Measurements from ENCODE around the gene SORBS1.
A peak's percentile ranks its signal among the peaks of the same experiment; 100 is the strongest.

SORBS1 gene

GRCh38 chr10:95560278-95561176 is 644 bp downstream of the SORBS1 start:
- peak; percentile 19 for ATAC-seq
- no peak for TF ChIP-seq TSHZ2 (CRISPR knock-in tag; IDR thresholded peaks at IDR 0.05)

DNA sequence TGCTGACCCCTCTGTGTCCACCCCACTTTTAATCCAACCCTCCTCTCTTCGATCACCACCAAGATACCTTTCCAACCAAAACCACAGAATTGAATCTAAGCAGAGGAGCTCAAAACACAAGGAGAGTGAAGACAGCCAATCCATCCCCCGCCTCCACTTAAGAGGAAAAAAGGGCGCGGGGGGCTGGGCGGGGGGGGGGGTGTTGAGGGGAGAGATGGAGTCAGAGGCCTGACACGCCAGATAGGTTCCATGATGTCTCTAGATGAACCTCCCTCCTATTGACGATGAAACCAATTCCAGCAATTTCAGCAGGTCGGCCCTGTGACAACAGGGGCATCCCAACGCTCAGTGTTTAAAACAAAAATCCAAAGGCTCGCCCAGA is 1.3 kb downstream of the SORBS1 start:
- ATAC-seq = no peak
- TF ChIP-seq ZNF8 (CRISPR knock-in tag; IDR thresholded peaks at IDR 0.05) (no peak), CSRNP3 (CRISPR knock-in tag; IDR thresholded peaks at IDR 0.05) (no peak), ARNTL (CRISPR knock-in tag; IDR thresholded peaks at IDR 0.05; ENCODE audit: borderline replicate concordance, low read depth) (no peak), SNAI2 (CRISPR knock-in tag; IDR thresholded peaks at IDR 0.05) (no peak), PPARA (CRISPR knock-in tag; IDR thresholded peaks at IDR 0.05; ENCODE audit: borderline replicate concordance) (no peak)

DNA sequence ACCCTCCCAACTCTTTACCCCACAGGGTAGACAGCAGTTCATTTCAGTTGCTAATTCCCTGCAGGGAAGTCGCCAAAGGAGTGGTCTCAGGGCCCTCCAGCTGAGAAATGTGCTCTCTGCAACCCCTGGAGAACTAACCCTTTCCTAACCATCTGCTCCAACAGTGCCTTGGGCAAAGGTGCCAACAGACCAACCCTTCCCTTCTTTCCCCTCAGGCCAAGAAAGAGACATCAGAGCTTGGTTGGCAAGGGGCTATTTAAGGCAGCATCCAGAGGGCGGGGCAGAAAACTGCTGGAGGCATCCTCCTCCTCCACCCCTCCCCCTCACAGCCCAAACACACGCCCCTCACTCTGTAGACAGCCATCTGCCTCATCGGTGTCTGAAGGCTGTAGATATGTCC is 1.7 kb downstream of the SORBS1 start:
- no peak for TF ChIP-seq ZNF70 (CRISPR knock-in tag; IDR thresholded peaks at IDR 0.05)
- TF ChIP-seq ZFP30 (CRISPR knock-in tag; IDR thresholded peaks at IDR 0.05) = no peak
- TF ChIP-seq PPARA (CRISPR knock-in tag; IDR thresholded peaks at IDR 0.05; ENCODE audit: borderline replicate concordance) = no peak
- TF ChIP-seq TCF4 (CRISPR knock-in tag; IDR thresholded peaks at IDR 0.05; ENCODE audit: borderline replicate concordance) = no peak
- TF ChIP-seq ZNF565 (CRISPR knock-in tag; conservative IDR thresholded peaks at IDR 0.05; ENCODE audit: low read depth) = no peak
- no peak for ATAC-seq

GRCh38 chr10:95558593-95559320 is 2.4 kb downstream of the SORBS1 start:
- no peak for TF ChIP-seq ISL1 (CRISPR knock-in tag; IDR thresholded peaks at IDR 0.05)
- no peak for TF ChIP-seq ZFP3 (CRISPR knock-in tag; IDR thresholded peaks at IDR 0.05)
- no peak for TF ChIP-seq TSHZ2 (CRISPR knock-in tag; IDR thresholded peaks at IDR 0.05)
- no peak for TF ChIP-seq PATZ1 (CRISPR knock-in tag; IDR thresholded peaks at IDR 0.05; ENCODE audit: borderline replicate concordance)
- no peak for TF ChIP-seq CSDC2 (CRISPR knock-in tag; IDR thresholded peaks at IDR 0.05)
- no peak for TF ChIP-seq TCF4 (CRISPR knock-in tag; IDR thresholded peaks at IDR 0.05; ENCODE audit: borderline replicate concordance)
- no peak for TF ChIP-seq ZNF70 (CRISPR knock-in tag; IDR thresholded peaks at IDR 0.05)
- TF ChIP-seq CREB5 (CRISPR knock-in tag; IDR thresholded peaks at IDR 0.05; ENCODE audit: low read depth) = no peak
- no peak for ATAC-seq

Data from SK-N-SH treated with all-trans-retinoic acid at 6 μM for 48 hours (cell line).